NCI-H2196 (cell line): ENCODE measurements around the gene GRID2.

Source experiments
- DNase-seq: peaks from one replicate; lab custom pipeline; 2025; ENCODE audit not compliant: unreplicated experiment; lab: John Stamatoyannopoulos, UW

The GRID2 gene

GRCh38 chr4:93467484-93468155 lies 1163.9 kb downstream of the GRID2 start:
- no peak for DNase-seq

GRCh38 chr4:93469560-93469959 lies 1165.8 kb downstream of the GRID2 start:
- no peak for DNase-seq

- DNase-seq, result no peak
These were observed 1172.0 kb downstream of the GRID2 start for GRCh38 chr4:93475730-93476129.

- no peak for DNase-seq
These were observed 1175.0 kb downstream of the GRID2 start for GRCh38 chr4:93478805-93479204.

- DNase-seq, result no peak
These were observed 1176.7 kb downstream of the GRID2 start for GRCh38 chr4:93480452-93480851.

- no peak for DNase-seq
These were observed 1191.6 kb downstream of the GRID2 start for GRCh38 chr4:93495346-93495745.

- no peak for DNase-seq
These were observed 1197.5 kb downstream of the GRID2 start for GRCh38 chr4:93501244-93501643.

GRCh38 chr4:93501946-93502345 lies 1198.2 kb downstream of the GRID2 start:
- DNase-seq, result no peak

- no peak for DNase-seq
These were observed 1199.2 kb downstream of the GRID2 start for GRCh38 chr4:93502991-93503390.

- no peak for DNase-seq
These were observed 1210.1 kb downstream of the GRID2 start for GRCh38 chr4:93513851-93514250.

- DNase-seq, result no peak
These were observed 1211.4 kb downstream of the GRID2 start for GRCh38 chr4:93515208-93515607.

GRCh38 chr4:93529692-93530372 lies 1226.1 kb downstream of the GRID2 start:
- DNase-seq, result no peak

GRCh38 chr4:93532234-93532633 lies 1228.5 kb downstream of the GRID2 start:
- DNase-seq, result no peak

- DNase-seq, result no peak
These were observed 1236.8 kb downstream of the GRID2 start for GRCh38 chr4:93540562-93540961.

- DNase-seq, result no peak
These were observed 1258.1 kb downstream of the GRID2 start for GRCh38 chr4:93561842-93562241.

- no peak for DNase-seq
These were observed 1265.0 kb downstream of the GRID2 start for GRCh38 chr4:93568758-93569157.

GRCh38 chr4:93573285-93573684 lies 1269.5 kb downstream of the GRID2 start:
- no peak for DNase-seq

GRCh38 chr4:93578942-93579341 lies 1275.2 kb downstream of the GRID2 start:
- no peak for DNase-seq

- no peak for DNase-seq
These were observed 1301.4 kb downstream of the GRID2 start for GRCh38 chr4:93605163-93605562.

- DNase-seq, result no peak
These were observed 1313.8 kb downstream of the GRID2 start for GRCh38 chr4:93617606-93618005.

- DNase-seq, result no peak
These were observed 1330.0 kb downstream of the GRID2 start for GRCh38 chr4:93633721-93634120.

GRCh38 chr4:93635943-93636342 lies 1332.2 kb downstream of the GRID2 start:
- no peak for DNase-seq

GRCh38 chr4:93645120-93645519 lies 1341.4 kb downstream of the GRID2 start:
- DNase-seq, result no peak
